GM19324 (cell line): ENCODE results near the gene TAF11L10.
"Not testable (repeated sequence)": the region's sequence is repeated elsewhere in the genome, so short reads cannot be mapped to it uniquely, and the experiment has no call there.

Experiments used
- ATAC-seq: cut with Tn5 transposase; IDR thresholded peaks from one replicate; pipeline ENCODE4 v1.9.1; 2021; ENCODE audit warnings: mild to moderate bottlenecking, moderate library complexity; ENCODE audit not compliant: unreplicated experiment, low FRiP score

The TAF11L10 gene

GRCh38 chr5:17597728-17598127, at the start of gene TAF11L10:
TSS of gene TAF11L10 (minus strand) at chr5:17597828.
- ATAC-seq: not testable (repeated sequence)

- ATAC-seq: no peak
Observed at GRCh38 chr5:17634160-17634559, 36.5 kb upstream of the TAF11L10 start, which contains the start of gene TAF11L14. TSS of gene TAF11L14 (plus strand) at chr5:17634460.

GRCh38 chr5:17631788-17632187, 34.2 kb upstream of the TAF11L10 start, which contains the start of gene TAF11L13:
TSS of gene TAF11L13 (plus strand) at chr5:17632088.
- ATAC-seq: not testable (repeated sequence)

DNA sequence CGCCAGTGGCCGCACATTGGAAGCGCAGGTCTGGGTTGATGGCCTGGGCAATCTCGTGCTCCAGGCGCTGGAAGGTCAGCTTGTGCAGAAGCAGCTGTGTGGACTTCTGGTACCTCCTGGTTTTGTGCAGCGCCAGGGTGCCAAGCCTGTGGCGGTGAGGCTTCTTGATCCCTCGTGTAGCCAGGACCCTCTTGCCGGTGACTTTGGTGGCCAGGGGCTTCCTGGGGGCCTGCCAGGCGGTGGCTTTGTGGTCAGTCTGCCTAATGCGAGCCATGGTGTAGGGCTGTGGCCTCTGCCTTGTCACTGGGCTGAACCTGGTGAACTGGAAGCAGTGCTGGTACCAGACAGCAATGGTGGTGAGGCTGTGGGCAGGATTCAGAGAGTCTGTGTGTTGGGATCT, 28.1 kb upstream of the TAF11L10 start:
- ATAC-seq: no peak

DNA sequence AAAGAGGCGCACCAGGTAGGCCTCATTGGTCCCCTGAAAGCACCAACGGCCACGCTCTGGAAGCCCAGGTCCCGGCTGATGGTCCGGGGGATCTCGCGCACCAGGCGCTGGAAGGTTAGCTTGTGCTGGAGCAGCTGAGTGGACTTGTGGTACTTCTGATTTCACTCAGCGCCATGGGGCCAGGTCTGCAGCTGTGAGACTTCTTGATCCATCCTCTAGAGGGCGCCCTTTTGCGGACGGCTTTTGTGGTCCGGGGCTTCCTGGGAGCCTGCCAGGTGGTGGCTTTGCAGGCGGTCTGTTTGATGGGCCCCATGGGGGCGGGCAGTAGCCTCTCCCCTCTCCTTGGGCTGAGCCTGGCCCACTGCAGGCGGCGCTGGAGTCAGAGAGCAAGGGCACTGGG, 23.0 kb upstream of the TAF11L10 start:
- no peak for ATAC-seq

- ATAC-seq: no peak
Observed at GRCh38 chr5:17619354-17619753, 21.7 kb upstream of the TAF11L10 start.

DNA sequence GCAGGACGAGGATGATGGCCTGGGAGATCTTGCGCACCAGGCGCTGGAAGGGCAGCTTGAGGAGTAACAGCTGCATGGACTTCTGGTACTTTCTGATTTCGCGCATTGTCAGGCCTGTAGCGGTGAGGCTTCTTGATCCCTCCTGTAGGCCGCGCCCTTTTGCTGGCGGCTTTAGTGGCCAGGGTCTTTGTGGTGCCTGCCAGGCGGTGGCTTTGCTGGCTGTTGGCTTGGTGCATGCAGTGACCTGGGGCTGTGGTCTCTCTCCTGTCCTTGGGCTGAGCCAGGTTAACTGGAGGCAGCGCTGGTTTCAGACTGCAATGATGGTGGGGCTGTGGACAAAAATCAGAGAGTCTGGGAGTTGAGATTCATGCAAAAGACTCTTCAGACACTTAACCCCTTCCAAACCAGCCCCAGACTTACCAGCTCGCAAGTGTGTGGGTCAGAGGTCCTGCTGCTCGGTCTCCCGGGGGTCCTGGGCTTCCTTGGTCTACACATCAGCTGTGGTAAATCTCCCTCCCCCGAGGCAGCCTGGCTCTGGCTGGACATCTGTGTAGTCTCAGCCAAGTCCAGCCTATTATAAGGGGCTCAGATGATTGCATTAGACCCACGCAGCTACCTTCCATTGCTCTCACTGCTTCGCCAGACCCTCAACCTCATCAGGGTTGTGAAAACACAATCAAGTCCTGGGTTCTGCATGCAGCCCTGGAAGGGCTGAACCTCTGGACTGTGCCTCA, 17.4 kb upstream of the TAF11L10 start:
- ATAC-seq: no peak

DNA sequence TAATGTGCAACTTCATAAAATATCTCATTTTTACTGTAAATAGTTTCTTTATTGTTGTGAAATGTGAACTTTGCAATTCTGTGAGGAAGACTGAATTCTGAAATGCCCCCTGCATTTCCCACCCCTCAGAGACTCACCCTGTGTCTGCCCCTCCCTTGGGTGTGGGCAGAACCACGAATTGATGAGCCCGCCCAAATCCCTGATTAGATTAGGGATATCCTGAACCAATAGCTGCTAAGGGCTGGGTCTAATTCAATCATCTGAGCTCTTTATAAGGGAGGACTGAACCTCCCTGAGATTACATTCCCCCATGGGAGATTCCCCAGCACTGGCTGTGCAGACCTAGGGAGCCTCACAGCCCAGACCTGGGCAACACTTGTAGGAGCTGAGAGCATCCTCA, 12.5 kb upstream of the TAF11L10 start, which contains the start of gene TAF11L12:
Gene TAF11L12, plus strand, starts transcription at position 301 of the 400 bp plus-strand sequence.
- ATAC-seq: not testable (repeated sequence)

DNA sequence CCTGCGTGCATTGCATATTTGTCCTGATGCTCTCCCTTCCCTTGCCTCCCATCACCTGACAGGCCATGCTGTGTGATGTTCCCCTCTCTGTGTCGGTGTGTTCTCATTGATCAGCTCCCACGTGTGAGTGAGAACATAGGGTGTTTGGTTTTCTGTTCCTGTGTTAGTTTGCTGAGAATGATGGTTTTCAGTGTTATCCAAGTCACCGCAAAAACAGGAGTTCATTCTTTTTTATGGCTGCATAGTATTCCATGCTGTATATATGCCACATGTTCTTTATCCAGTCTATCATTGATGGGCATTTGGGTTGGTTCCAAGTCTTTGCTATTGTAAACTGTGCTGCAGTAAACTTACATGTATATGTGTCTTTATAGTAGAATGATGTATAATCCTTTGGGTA, 9.8 kb upstream of the TAF11L10 start:
- ATAC-seq: not testable (repeated sequence)

GRCh38 chr5:17604951-17605350, 7.3 kb upstream of the TAF11L10 start:
- ATAC-seq: no peak

DNA sequence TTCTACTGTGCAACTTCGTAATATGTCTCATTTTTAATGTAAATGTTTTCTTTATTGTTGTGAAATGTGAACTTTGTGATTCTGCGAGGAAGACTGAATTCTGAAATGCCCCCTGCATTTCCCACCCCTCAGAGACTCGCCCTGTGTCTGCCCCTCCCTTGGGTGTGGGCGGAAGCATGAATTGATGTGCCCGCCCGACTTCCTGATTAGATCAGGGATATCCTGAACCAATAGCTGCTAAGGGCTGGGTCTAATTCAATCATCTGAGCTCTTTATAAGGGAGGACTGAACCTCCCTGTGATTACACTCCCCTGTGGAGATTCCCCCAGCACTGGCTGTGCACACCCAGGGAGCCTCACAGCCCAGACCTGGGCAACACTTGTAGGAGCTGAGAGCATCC, 6.3 kb upstream of the TAF11L10 start, which contains the start of gene TAF11L11:
Gene TAF11L11, plus strand, starts transcription at position 304 of the 400 bp plus-strand sequence.
- not testable (repeated sequence) for ATAC-seq

DNA sequence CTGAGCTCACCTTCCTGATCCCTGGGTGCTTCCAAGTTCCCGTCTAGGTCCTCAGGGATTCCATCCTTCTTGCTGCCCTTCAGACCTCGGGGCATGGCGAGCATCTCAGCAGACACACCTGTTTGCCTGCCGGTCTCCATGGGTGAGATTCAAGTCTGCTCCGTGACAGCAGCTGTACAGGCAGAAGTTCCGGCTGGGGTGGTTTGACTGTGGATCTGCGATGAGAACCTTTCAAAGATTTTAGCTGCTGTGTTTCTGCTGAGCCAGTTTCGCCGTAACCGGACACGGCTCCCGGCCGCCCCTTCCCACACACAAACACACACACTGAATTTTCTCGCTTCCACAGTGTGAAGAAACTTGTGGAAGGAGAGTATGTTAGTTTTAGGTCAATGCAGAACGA, 3.4 kb downstream of the TAF11L10 start, which contains the start of gene TAF11L9:
Gene TAF11L9, minus strand, starts transcription at position 140 of the 400 bp plus-strand sequence.
- ATAC-seq: not testable (repeated sequence)

DNA sequence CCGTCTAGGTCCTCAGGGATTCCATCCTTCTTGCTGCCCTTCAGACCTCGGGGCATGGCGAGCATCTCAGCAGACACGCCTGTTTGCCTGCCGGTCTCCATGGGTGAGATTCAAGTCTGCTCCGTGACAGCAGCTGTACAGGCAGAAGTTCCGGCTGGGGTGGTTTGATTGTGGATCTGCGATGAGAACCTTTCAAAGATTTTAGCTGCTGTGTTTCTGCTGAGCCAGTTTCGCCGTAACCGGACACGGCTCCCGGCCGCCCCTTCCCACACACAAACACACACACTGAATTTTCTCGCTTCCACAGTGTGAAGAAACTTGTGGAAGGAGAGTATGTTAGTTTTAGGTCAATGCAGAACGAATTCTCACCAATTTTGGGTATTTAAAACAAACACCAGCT, 6.8 kb downstream of the TAF11L10 start, which contains the start of gene TAF11L8:
Gene TAF11L8, minus strand, starts transcription at position 101 of the 400 bp plus-strand sequence.
- ATAC-seq: not testable (repeated sequence)

DNA sequence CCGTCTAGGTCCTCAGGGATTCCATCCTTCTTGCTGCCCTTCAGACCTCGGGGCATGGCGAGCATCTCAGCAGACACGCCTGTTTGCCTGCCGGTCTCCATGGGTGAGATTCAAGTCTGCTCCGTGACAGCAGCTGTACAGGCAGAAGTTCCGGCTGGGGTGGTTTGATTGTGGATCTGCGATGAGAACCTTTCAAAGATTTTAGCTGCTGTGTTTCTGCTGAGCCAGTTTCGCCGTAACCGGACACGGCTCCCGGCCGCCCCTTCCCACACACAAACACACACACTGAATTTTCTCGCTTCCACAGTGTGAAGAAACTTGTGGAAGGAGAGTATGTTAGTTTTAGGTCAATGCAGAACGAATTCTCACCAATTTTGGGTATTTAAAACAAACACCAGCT, 12.0 kb downstream of the TAF11L10 start, which contains the start of gene TAF11L7:
Gene TAF11L7, minus strand, starts transcription at position 101 of the 400 bp plus-strand sequence.
- ATAC-seq: not testable (repeated sequence)
